ENCODE data around the gene CCDC191.

Gene CCDC191

GRCh38 chr3:114093596-114093995 lies 37.3 kb upstream of the CCDC191 start:
- no peak for DNase-seq (ENCODE audit: low spot score)
- TF ChIP-seq CTCF (IDR thresholded peaks at IDR 0.05; ENCODE audit: extremely low read depth, missing control alignments) = no peak

- DNase-seq (ENCODE audit: low spot score) = no peak
- no peak for TF ChIP-seq CTCF (IDR thresholded peaks at IDR 0.05; ENCODE audit: extremely low read depth, missing control alignments)
Measured at GRCh38 chr3:114093016-114093380, 36.7 kb upstream of the CCDC191 start.

DNA sequence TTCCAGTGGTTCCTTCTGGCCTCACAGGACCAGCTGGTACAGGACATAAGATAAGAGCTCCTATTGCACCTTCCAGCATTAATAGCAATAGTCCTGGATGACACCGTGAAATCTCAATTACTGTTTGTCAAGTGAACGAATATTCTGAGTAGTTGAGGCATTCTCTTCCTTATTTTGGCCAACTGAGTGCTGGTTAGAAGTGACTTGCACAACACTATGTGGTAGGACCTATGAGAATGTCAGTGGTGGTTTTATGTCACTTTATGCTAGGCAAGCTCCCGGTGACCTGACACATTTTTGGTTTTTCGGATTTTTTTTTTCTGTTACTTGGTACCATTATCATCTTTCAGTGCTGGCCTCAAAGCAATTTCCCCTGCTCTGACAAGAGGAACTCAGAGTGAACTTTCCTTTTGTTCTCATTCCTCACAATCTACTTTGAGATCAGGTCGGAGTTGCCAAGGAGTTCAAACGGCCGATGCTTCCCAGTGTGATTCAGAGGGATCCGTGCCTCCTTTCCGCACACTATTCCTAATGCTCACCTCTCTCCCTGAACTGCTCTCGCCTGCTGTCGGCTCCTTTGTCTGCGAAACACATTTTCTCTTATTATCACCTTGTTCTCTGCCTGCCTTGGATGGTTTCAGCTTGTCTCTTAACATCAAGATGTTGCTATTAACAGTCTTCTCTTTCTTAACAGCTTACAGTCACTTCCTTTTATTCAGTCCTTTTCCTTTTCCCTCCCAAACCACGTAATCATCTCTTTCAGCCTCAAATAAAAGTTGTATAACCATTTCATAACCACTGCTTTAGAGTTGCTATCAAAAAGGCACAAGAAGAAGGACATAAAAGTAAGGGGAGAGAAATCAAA lies 36.1 kb upstream of the CCDC191 start:
- no peak for DNase-seq (ENCODE audit: low spot score)
- no peak for TF ChIP-seq CTCF (IDR thresholded peaks at IDR 0.05; ENCODE audit: extremely low read depth, missing control alignments)

GRCh38 chr3:114089675-114090074 lies 33.3 kb upstream of the CCDC191 start:
- no peak for TF ChIP-seq CTCF (IDR thresholded peaks at IDR 0.05; ENCODE audit: extremely low read depth, missing control alignments)
- DNase-seq (ENCODE audit: low spot score) = no peak

GRCh38 chr3:114086356-114086755 lies 30.0 kb upstream of the CCDC191 start:
- no peak for DNase-seq (ENCODE audit: low spot score)
- no peak for TF ChIP-seq CTCF (IDR thresholded peaks at IDR 0.05; ENCODE audit: extremely low read depth, missing control alignments)

GRCh38 chr3:114083112-114083511 lies 26.8 kb upstream of the CCDC191 start:
- TF ChIP-seq CTCF (IDR thresholded peaks at IDR 0.05; ENCODE audit: extremely low read depth, missing control alignments) = no peak
- DNase-seq (ENCODE audit: low spot score) = no peak

DNA sequence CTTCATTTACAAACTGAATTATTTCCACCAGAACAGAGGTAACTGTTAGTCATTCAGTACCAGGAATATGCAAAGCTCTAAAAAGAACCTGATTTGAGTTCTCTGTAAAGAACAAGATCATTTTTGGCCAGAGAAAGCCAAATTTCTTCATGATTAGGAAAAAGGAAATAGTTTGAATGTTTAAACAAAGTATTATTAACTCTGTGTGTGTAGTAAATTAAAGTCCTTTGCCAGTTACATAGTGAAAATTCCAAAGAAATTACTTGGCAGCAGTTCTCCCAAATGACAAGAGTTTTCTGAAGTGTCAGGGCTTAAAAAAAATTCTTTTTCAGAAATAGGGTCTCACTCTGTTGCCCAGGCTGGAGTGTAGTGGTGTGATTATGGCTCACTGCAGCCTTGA lies 24.7 kb upstream of the CCDC191 start:
- no peak for DNase-seq (ENCODE audit: low spot score)
- TF ChIP-seq CTCF (IDR thresholded peaks at IDR 0.05; ENCODE audit: extremely low read depth, missing control alignments) = no peak

All from GM20000 (cell line).